HepG2 (cell line): ENCODE results near the gene ANGPTL2. TPM values are rescaled to one million over a fixed set of nuclear protein-coding genes. Genes with fewer than 3 reads are reported as not detected.

Experiments used
- ATAC-seq: fragments of 200-7000 bp; cut with Tn5 transposase; 3 replicates; pipeline ENCODE4 v1.9.1; 2020; ENCODE audit warnings: mild to moderate bottlenecking, moderate library complexity
- BruUV-seq: library from RNA; stranded (reverse); fragments of 400-500 nt; replicated peaks from 2 replicates; lab custom pipeline; 2021; lab: Mats Ljungman, UMichigan
- CTCF ChIA-PET: fragments of 300-600 bp; formaldehyde crosslinking; extraction: SDS; loops from one replicate; lab custom pipeline; 2021; ENCODE audit warnings: low total read pairs, inconsistent platforms, low intra/inter-chr PET ratio; lab: Yijun Ruan, JAX
- POLR2A ChIA-PET: fragments of 350-600 bp; sonication (Branson Sonifier 250); formaldehyde crosslinking; loops from one replicate; lab custom pipeline; 2020; ENCODE audit warnings: antibody characterized with exemption, inconsistent platforms; lab: Yijun Ruan, JAX
- DNase-seq: peaks from one replicate; pipeline ENCODE4 v3.0.0-alpha.2; 2015; ENCODE audit warnings: low spot score
- FAIRE-seq: peaks from 3 replicates; lab custom pipeline; 2011; peaks lifted over from hg19 to GRCh38; lab: Jason Lieb, UNC
- H2AFZ ChIP-seq: one replicate; pipeline ENCODE4 v1.6.1; 2011; ENCODE audit warnings: low read length, inconsistent platforms
- H3K27ac ChIP-seq: fragments of 300-600 bp; 3 replicates; pipeline ENCODE4 v1.8.0; 2011; ENCODE audit warnings: mixed run types, mild to moderate bottlenecking, mixed read lengths, low read length, inconsistent platforms; ENCODE audit not compliant: insufficient read depth; ENCODE audit errors: extremely low read length
- H3K27me3 ChIP-seq, 2 experiments: fragments of 200-600 bp in 1 of 2; 2 replicates in 1 of 2; 3 replicates in 1 of 2; pipeline versions ENCODE4 v1.6.0 to v1.8.0; 2011; ENCODE audit warnings: low read length in 2 of 2, mild to moderate bottlenecking in 2 of 2, moderate library complexity in 2 of 2, inconsistent platforms in 1 of 2; ENCODE audit not compliant: insufficient read depth in 2 of 2, control insufficient read depth in 1 of 2
- H3K36me3 ChIP-seq, 2 experiments: fragments of 200-600 bp in 1 of 2; replicated peaks in 1 of 2; 2 replicates in 1 of 2; 3 replicates in 1 of 2; pipeline versions ENCODE4 v1.5.1 to v1.8.0; 2011; ENCODE audit warnings: low read length in 2 of 2, inconsistent platforms in 1 of 2; ENCODE audit not compliant: insufficient read depth in 2 of 2, control insufficient read depth in 1 of 2
- H3K4me1 ChIP-seq: 2 replicates; pipeline ENCODE4 v1.5.1; 2012; ENCODE audit warnings: low read length, inconsistent platforms; ENCODE audit not compliant: insufficient read depth
- H3K4me2 ChIP-seq: 2 replicates; pipeline ENCODE4 v1.6.0; 2011; ENCODE audit warnings: low read depth, low read length, inconsistent platforms
- H3K4me3 ChIP-seq, 3 experiments: fragments of 200-600 bp in 1 of 3; sonication (generic), shearing (Covaris generic) in 1 of 3; replicated peaks in 1 of 3; 2 replicates each; pipeline ENCODE4 v1.5.1; 2011 to 2016; ENCODE audit warnings: low read length in 3 of 3, inconsistent platforms in 2 of 3, low read depth in 2 of 3, mild to moderate bottlenecking in 2 of 3, control low read depth in 1 of 3, mixed read lengths in 1 of 3; ENCODE audit not compliant: insufficient read depth in 1 of 3
- H3K79me2 ChIP-seq: one replicate; pipeline ENCODE4 v1.6.1; 2011; ENCODE audit warnings: low read length, inconsistent platforms; ENCODE audit not compliant: insufficient read depth
- H3K9ac ChIP-seq: 2 replicates; pipeline ENCODE4 v1.6.0; 2011; ENCODE audit warnings: mild to moderate bottlenecking, low read depth, low read length, inconsistent platforms; ENCODE audit not compliant: insufficient read depth
- H3K9me3 ChIP-seq: 2 replicates; pipeline ENCODE4 v1.5.1; 2012; ENCODE audit warnings: mild to moderate bottlenecking, low read length
- H4K20me1 ChIP-seq: 2 replicates; pipeline ENCODE4 v1.6.0; 2011; ENCODE audit warnings: inconsistent platforms, mild to moderate bottlenecking, low read length, moderate library complexity; ENCODE audit not compliant: insufficient read depth
- ARID2 ChIP-seq: sonication (generic); formaldehyde crosslinking; IDR thresholded peaks from 2 replicates; pipeline ENCODE4 v1.8.1; 2022; ENCODE audit warnings: mild to moderate bottlenecking, missing genetic modification reagents, borderline replicate concordance
- ELF4 ChIP-seq: sonication (generic); formaldehyde crosslinking; IDR thresholded peaks from 2 replicates; pipeline ENCODE4 v1.5.0; 2020; ENCODE audit warnings: missing genetic modification reagents, mild to moderate bottlenecking, moderate library complexity, borderline replicate concordance
- HDAC2 ChIP-seq: sonication (generic); formaldehyde crosslinking; IDR thresholded peaks from 2 replicates; pipeline ENCODE4 v1.4.0; 2020; ENCODE audit warnings: missing genetic modification reagents
- HIVEP1 ChIP-seq: sonication (generic); formaldehyde crosslinking; IDR thresholded peaks from 2 replicates; pipeline ENCODE4 v1.4.0; 2020; ENCODE audit warnings: mild to moderate bottlenecking, missing genetic modification reagents
- MAF1 ChIP-seq: sonication (generic); formaldehyde crosslinking; IDR thresholded peaks from 2 replicates; pipeline ENCODE4 v1.5.0; 2020; ENCODE audit warnings: missing genetic modification reagents, borderline replicate concordance
- NFIB ChIP-seq: sonication (generic); formaldehyde crosslinking; IDR thresholded peaks from 2 replicates; pipeline ENCODE4 v1.9.0; 2021; ENCODE audit warnings: missing genetic modification reagents, mild to moderate bottlenecking, borderline replicate concordance
- POLR2AphosphoS2 ChIP-seq: IDR thresholded peaks from 2 replicates; pipeline ENCODE4 v1.6.1; 2011; ENCODE audit warnings: low read depth, low read length, improper control_type of control experiment
- SIN3B ChIP-seq: fragments of 150-350 bp; IDR thresholded peaks from 2 replicates; pipeline ENCODE4 v1.6.1; 2014; ENCODE audit warnings: low read length
- SRSF1 ChIP-seq: fragments of 200-400 bp; formaldehyde crosslinking; optimal IDR thresholded peaks from 2 replicates; pipeline ENCODE3; 2017; ENCODE audit warnings: mild to moderate bottlenecking, low read depth, low read length, moderate library complexity
- SYNCRIP ChIP-seq: fragments of 200-400 bp; formaldehyde crosslinking; IDR thresholded peaks from 2 replicates; pipeline ENCODE4 v1.6.1; 2018; ENCODE audit warnings: mild to moderate bottlenecking, low read depth, low read length; ENCODE audit not compliant: insufficient read depth
- ZIK1 ChIP-seq: sonication (generic); formaldehyde crosslinking; IDR thresholded peaks from 2 replicates; pipeline ENCODE4 v1.5.0; 2020; ENCODE audit warnings: mild to moderate bottlenecking, low read depth, missing genetic modification reagents, borderline replicate concordance
- ZNF121 ChIP-seq: sonication (generic); formaldehyde crosslinking; IDR thresholded peaks from 2 replicates; pipeline ENCODE4 v1.5.0; 2020; ENCODE audit warnings: mild to moderate bottlenecking, missing genetic modification reagents
- ZNF33A ChIP-seq: sonication (generic); formaldehyde crosslinking; IDR thresholded peaks from 2 replicates; pipeline ENCODE4 v1.5.1; 2020; ENCODE audit warnings: missing genetic modification reagents, mild to moderate bottlenecking, moderate library complexity, borderline replicate concordance
- ZNF501 ChIP-seq: sonication (generic); formaldehyde crosslinking; IDR thresholded peaks from 2 replicates; pipeline ENCODE4 v1.5.1; 2020; ENCODE audit warnings: mild to moderate bottlenecking, moderate library complexity, missing genetic modification reagents
- ZNF558 ChIP-seq: sonication (generic); formaldehyde crosslinking; IDR thresholded peaks from 2 replicates; pipeline ENCODE4 v1.9.0; 2022; ENCODE audit warnings: mild to moderate bottlenecking, missing genetic modification reagents, borderline replicate concordance
- ZNF567 ChIP-seq: sonication (generic); formaldehyde crosslinking; IDR thresholded peaks from 2 replicates; pipeline ENCODE4 v1.8.1; 2023; ENCODE audit warnings: mild to moderate bottlenecking, missing genetic modification reagents, borderline replicate concordance
- ZNF598 ChIP-seq: sonication (generic); formaldehyde crosslinking; IDR thresholded peaks from 2 replicates; pipeline ENCODE4 v1.5.1; 2020; ENCODE audit warnings: mild to moderate bottlenecking, missing genetic modification reagents, borderline replicate concordance
- ZSCAN30 ChIP-seq: sonication (generic); formaldehyde crosslinking; IDR thresholded peaks from 2 replicates; pipeline ENCODE4 v1.5.0; 2020; ENCODE audit warnings: mild to moderate bottlenecking, missing genetic modification reagents
- WGBS: methylation state at CpG from one replicate; pipeline ENCODE4 v1.1.6; 2017; ENCODE audit warnings: low lambda C conversion rate; 5-methylcytosine and 5-hydroxymethylcytosine counted together
- in situ Hi-C: cut with HindIII; loops from 2 replicates; pipeline ENCODE4 v1.10.0; 2017; ENCODE audit warnings: low pct_unique_long_range_greater_than_20kb; ENCODE audit not compliant: extremely low pct_ligation_motif_present
- intact Hi-C: fragments of 100-400 bp; cut with micrococcal nuclease; formaldehyde crosslinking; loops from one replicate; pipeline ENCODE4 v1.10.0; 2022; ENCODE audit not compliant: unreplicated experiment
- polyA plus RNA-seq, 8 experiments: library from polyadenylated mRNA; depleted of rRNA in 3 of 8; stranded (reverse) in 7 of 8; unstranded in 1 of 8; fragments of >200 nt; fragmentation: Illumina TruSeq in 4 of 8; extraction: Trizol in 4 of 8; gene quantifications; 2 replicates each; pipeline versions ENCODE4 v1.2.1 to v1.2.3, GENCODE V29; 2011 to 2016; ENCODE audit warnings: low read depth in 4 of 8, missing spikeins in 1 of 8, mixed read lengths in 1 of 8; ENCODE audit not compliant: insufficient read depth in 1 of 8
- total RNA-seq, 5 experiments: library from RNA; depleted of rRNA; stranded (reverse); fragments of >200 nt; fragmentation: Illumina TruSeq; extraction: Trizol; gene quantifications; 2 replicates each; pipeline ENCODE4 v1.2.3, GENCODE V29; 2016; ENCODE audit warnings: low read depth in 1 of 5
- TF ChIP-seq, protein P1 (sequence below): sonication (generic); formaldehyde crosslinking; IDR thresholded peaks from 2 replicates; pipeline ENCODE4 v1.9.0; 2021; ENCODE audit warnings: missing genetic modification reagents, mild to moderate bottlenecking, borderline replicate concordance
- TF ChIP-seq, protein P2 (sequence below): sonication (generic); formaldehyde crosslinking; IDR thresholded peaks from 2 replicates; pipeline ENCODE4 v1.8.1; 2023; ENCODE audit warnings: mild to moderate bottlenecking, moderate library complexity, missing genetic modification reagents
- TF ChIP-seq, protein P3 (sequence below): sonication (generic); formaldehyde crosslinking; IDR thresholded peaks from 2 replicates; pipeline ENCODE4 v1.4.0; 2020; ENCODE audit warnings: missing genetic modification reagents

Gene ANGPTL2
- total and polyA plus RNA-seq, 2 of the 13 experiments (the other 11 are each of a cell fraction or from before 2014, with no cell fraction given): 0.91 to 21.0 TPM

DNA sequence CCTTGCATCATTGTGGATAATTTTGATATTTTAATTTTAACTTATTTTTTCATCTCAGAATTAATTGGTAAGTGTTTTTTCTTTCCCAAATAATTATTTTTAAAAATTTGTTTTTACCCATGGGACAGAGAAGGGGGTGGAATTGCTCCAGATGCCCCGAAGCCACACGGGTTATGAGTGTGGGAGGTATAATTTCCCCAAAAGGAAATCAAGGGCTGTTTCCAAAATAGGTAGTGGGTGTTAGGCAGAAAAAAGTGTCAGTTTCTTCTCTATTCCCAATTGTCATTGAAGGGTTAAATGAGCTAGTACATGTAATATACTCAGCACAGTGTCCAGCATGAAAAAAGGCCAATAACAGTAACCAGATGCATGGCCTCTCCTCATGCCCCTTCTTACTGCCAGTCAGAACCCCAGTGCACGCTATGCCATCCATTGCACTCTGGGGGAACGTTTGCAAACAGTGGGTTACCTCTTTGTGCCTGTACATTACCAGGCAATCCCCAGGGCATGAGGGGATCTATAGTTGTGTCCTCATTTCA is 36.4 kb upstream of the ANGPTL2 start:
- intact Hi-C loops (loop anchor here (1.0 kb wide), 2 partner anchors 36 to 193 kb away; no protein-coding TSS in a partner anchor), in situ Hi-C loops (no loop called here)
- ChIA-PET CTCF (no interaction called here), POLR2A (no interaction called here)
- Histone ChIP-seq H3K4me3 (no peak overlapping the region), H3K9me3 (no peaks in the 10 kb centered on the region), H3K27ac (no peak overlapping the region), H3K4me1 (peaks cover 32% of the 10 kb centered on the region), H3K79me2 (no peaks in the 10 kb centered on the region), H3K4me2 (no peak overlapping the region), H3K36me3 (no peaks in the 10 kb centered on the region), H4K20me1 (no peaks in the 10 kb centered on the region), H3K9ac (no peak overlapping the region), H2AFZ (no peak overlapping the region), H3K27me3 (no peaks in the 10 kb centered on the region)
- 92% methylated on average over 2 of the region's 4 CpGs for WGBS
- FAIRE-seq: no peak
- no TSS peak for BruUV-seq
- no peak for ATAC-seq
- DNase-seq: no peak
- TF ChIP-seq ZNF33A (CRISPR knock-in tag): no peak
- TF ChIP-seq HDAC2: no peak
- no peak for TF ChIP-seq SRSF1
- TF ChIP-seq ZNF558: no peak
- no peak for TF ChIP-seq ZNF567 (CRISPR knock-in tag)
- TF ChIP-seq ZNF121 (CRISPR knock-in tag): 0 out of 2 replicates have a peak, but pooled peaks have one; percentile 44
- TF ChIP-seq MAF1 (CRISPR knock-in tag): no peak
- TF ChIP-seq NFIB (CRISPR knock-in tag): no peak
- TF ChIP-seq ZNF501 (CRISPR knock-in tag): no peak
- 0 out of 2 replicates have a peak, but pooled peaks have one; percentile 12 for TF ChIP-seq ARID2 (CRISPR knock-in tag)
- TF ChIP-seq ZNF598 (CRISPR knock-in tag): no peak
- 0 out of 2 replicates have a peak, but pooled peaks have one; percentile 60 for TF ChIP-seq ZSCAN30
- no peak for TF ChIP-seq HIVEP1
- no peak for TF ChIP-seq ZIK1 (CRISPR knock-in tag)
- TF ChIP-seq, protein P1, sequence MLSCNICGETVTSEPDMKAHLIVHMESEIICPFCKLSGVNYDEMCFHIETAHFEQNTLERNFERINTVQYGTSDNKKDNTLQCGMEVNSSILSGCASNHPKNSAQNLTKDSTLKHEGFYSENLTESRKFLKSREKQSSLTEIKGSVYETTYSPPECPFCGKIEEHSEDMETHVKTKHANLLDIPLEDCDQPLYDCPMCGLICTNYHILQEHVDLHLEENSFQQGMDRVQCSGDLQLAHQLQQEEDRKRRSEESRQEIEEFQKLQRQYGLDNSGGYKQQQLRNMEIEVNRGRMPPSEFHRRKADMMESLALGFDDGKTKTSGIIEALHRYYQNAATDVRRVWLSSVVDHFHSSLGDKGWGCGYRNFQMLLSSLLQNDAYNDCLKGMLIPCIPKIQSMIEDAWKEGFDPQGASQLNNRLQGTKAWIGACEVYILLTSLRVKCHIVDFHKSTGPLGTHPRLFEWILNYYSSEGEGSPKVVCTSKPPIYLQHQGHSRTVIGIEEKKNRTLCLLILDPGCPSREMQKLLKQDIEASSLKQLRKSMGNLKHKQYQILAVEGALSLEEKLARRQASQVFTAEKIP: no peak
- TF ChIP-seq, protein P2, sequence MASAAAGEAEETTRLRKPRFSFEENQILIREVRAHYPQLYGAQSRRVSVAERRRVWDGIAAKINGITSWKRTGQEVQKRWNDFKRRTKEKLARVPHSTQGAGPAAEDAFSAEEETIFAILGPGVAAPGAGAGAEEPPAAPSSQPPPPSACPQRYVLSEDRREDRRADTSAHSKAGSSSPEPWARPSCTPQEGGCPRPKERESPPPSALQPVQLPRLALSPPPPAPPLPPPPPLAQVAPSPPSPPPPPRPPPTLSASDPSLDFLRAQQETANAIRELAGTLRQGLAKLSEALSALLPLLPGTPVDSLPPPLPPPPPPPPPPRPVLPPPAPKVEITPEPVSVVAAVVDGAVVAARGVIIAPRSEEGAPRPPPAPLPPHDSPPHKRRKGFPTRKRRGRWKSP (CRISPR knock-in tag): no peak
- no peak for TF ChIP-seq POLR2AphosphoS2
- no peak for TF ChIP-seq SYNCRIP
- 0 out of 2 replicates have a peak, but pooled peaks have one; percentile 34 for TF ChIP-seq SIN3B
- TF ChIP-seq ELF4 (CRISPR knock-in tag): no peak
- TF ChIP-seq, protein P3, sequence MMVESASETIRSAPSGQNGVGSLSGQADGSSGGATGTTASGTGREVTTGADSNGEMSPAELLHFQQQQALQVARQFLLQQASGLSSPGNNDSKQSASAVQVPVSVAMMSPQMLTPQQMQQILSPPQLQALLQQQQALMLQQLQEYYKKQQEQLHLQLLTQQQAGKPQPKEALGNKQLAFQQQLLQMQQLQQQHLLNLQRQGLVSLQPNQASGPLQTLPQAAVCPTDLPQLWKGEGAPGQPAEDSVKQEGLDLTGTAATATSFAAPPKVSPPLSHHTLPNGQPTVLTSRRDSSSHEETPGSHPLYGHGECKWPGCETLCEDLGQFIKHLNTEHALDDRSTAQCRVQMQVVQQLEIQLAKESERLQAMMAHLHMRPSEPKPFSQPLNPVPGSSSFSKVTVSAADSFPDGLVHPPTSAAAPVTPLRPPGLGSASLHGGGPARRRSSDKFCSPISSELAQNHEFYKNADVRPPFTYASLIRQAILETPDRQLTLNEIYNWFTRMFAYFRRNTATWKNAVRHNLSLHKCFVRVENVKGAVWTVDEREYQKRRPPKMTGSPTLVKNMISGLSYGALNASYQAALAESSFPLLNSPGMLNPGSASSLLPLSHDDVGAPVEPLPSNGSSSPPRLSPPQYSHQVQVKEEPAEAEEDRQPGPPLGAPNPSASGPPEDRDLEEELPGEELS (CRISPR knock-in tag): no peak
